Activated effector memory CD4-positive, alpha-beta T cell treated with Interleukin-2 at 50 U/mL for 16 hours (primary cell): ENCODE data around the gene KLHL36.
"Not testable (repeated sequence)": the region's sequence is repeated elsewhere in the genome, so short reads cannot be mapped to it uniquely, and the experiment has no call there.

ENCODE experiments used
- DNase-seq: peaks from one replicate; pipeline ENCODE4 v3.0.0-alpha.2; 2020

The KLHL36 gene

GRCh38 chr16:84673561-84673960 is 25.2 kb downstream of the KLHL36 start:
- DNase-seq, result no peak

- DNase-seq, result no peak
Measured at GRCh38 chr16:84675423-84675822, 27.1 kb downstream of the KLHL36 start.

- no peak for DNase-seq
Measured at GRCh38 chr16:84675884-84676283, 27.6 kb downstream of the KLHL36 start.

DNA sequence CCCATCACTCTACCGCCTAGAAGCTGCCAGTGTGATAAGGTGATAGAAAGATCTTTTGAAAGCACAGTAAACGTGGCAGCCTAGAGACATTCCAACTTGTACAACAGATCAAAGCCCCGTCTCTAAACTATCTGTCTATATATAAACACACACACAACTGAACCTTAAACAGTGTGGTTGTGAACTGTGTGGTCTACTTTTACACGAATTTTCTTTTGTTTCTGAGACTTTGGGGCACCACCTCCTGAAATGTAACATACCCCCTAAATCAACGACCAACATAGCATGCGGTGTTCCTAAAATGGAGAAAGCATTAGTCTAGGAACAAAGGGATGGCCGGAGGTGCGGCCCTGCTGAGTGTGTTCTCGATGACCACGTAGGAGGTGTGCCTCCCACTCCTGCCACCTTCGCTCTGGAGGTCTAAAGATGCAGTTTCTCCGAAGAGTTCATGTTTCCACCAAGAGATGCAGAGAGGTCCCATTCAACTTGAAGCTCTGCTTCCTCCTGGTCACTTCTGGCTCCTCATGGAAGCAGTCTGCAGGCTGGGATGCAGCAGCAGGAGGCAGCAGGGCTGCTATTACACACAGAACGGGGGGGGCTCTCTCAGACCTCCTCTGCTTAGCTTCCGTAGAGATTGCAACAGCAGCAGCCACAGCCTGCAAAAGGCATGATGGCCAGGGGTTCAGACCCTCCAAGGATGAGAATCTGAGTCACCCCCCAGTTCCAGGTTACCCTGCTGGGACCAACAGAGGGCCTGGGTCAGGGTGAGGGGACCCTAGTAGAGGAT is 28.9 kb downstream of the KLHL36 start:
- no peak for DNase-seq

DNA sequence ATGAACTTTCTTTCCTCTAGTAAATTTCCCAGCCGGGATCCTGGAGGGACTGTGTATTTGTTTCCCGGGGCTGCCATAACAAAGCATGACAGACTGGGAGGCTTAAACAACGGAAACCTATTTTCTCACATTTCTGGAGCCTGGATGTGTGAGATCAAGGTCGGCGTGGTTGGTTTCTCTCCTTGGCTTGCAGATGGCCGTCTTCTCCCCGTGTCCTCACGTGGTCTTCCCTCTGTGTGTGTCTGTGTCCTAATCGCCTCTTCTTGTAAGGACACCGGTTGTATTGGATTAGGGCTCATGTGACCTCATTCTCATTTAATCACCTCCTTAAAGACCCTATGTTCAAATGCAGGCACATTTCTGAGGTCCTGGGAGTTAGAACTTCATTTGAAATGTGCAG is 29.5 kb downstream of the KLHL36 start:
- no peak for DNase-seq

DNA sequence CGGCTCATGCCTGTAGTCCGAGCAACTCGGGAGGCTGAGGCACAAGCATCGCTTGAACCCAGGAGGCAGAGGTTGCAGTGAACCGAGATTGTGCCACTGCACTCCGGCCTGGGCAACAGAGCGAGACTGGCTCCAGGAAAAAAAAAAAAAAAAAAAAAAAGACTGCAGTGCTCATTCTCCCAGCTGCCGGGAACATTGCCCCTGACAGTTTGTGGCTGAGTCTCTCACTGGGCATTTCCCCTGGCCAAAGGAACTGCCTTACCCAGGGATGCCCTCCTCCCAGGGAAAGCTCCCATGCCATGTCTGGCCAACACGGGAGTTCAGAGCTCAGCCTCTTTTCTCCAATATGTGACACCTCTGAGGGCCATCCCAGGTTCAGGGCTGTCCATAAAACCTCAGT is 30.2 kb downstream of the KLHL36 start:
- no peak for DNase-seq

DNA sequence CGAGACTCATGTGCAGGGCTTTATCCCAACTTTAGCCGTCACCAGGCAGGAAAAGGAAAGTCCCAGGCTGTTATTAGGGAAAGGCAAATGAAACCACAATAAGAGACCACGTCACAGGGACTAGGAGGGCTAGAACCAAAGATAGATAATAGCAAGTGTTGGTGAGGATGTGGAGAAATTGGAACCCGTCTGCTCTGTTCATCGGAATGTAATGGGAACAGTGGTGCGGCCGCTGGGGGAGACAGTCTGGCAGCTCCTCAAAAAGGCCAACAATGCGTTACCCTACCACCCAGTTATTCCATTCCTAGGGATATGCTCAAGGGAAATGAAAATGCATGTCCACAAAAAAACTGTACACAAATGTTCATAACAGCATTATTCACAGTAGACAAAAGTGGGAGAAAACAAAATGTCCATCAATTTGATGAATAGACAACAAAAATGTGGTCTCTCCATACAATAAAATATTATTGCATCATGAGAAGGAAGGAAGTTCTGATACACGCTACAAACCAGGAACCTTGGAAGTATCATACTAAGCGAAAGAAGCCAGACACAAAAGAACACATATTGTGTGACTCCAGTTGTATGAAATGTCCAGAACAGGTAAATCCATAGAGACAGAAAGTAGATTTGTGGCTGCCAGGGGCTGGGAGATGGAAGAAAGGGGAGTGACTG is 32.0 kb downstream of the KLHL36 start:
- no peak for DNase-seq

GRCh38 chr16:84680843-84681629 is 32.7 kb downstream of the KLHL36 start:
- no peak for DNase-seq

GRCh38 chr16:84683691-84684591 is 35.6 kb downstream of the KLHL36 start:
- DNase-seq, result no peak

DNA sequence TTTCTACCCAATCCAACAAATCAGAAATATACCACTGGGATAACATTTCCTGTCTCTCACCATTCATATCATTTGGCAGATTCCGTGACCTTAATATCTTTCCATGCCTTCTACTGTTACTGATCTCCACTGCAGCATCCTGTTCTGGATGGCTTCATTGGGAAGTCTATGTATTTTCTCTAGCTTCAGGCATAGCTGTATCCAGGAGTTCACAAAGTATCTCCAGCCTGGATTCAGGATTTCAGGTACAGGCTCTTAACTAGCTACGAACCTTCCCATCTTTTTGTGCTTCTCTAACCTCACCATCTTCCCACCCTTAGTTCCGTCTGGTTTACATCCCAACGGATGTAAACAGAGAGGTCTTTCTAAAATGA is 36.3 kb downstream of the KLHL36 start:
- DNase-seq, result no peak

GRCh38 chr16:84685210-84685609 is 36.9 kb downstream of the KLHL36 start:
- no peak for DNase-seq

DNA sequence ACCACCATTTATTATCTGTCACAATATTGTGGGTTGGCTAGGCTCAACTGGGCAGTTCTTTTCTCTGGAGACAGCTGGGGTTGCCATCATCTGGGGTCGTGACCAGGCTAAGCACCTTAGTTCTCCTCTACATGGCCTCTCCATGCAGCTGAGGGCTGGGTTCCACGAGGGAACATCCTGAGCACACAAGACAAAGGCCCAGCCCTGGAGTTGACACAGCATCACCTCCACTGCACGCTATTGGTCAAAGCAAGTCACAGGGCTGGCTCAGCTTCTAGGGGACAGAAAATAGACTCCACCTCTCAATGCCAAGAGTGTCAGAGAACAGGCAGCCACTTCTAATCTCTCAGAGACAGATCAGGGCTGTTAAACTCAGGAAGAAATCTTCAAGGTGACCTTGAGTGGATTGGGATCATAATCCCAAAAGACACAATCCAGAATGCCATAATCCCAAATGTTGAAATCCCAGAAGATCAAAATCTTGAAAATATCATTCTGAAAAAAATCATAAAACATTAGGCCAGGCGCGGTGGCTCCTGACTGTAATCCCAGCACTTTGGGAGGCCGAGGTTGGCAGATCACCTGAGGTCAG is 38.5 kb downstream of the KLHL36 start:
- no peak for DNase-seq

- DNase-seq, result no peak
Measured at GRCh38 chr16:84687715-84688114, 39.4 kb downstream of the KLHL36 start.

DNA sequence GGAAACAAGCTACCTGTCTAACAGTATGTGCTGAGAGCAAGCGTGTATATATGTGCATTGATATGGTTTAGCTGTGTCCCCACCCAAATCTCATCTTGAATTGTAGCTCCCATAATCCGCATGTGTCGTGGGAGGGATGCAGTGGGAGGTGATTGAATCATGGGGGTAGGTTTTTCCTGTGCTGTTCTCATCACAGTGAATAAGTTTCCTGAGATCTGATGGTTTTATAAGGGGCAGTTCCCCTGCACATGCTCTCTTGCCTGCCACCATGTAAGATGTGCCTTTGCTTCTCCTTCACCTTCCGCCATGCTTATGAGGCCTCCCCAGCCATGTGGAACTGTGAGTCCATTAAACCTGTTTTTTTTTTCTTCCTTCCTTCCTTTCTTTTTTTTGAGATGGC is 39.9 kb downstream of the KLHL36 start:
- not testable (repeated sequence) for DNase-seq

DNA sequence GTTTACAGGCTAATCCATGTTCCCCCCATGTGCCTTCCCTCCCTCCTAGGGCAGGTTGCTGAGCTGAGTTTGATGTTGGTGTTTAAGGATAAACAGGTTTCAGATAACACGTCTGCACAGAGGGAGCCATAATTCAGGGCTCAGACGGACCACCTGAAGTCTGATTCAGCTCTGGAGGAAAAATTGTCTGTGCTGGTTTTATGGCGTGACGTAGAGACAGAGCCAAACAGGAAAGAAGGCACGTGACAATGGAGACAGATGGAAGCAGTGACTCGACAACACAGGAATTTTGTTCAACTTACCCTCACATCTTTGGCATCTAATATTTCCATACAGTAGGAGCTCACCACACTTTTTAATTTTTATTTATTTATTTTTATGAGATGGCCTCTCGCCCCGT is 40.8 kb downstream of the KLHL36 start:
- no peak for DNase-seq

GRCh38 chr16:84690088-84690819 is 41.9 kb downstream of the KLHL36 start:
- no peak for DNase-seq

DNA sequence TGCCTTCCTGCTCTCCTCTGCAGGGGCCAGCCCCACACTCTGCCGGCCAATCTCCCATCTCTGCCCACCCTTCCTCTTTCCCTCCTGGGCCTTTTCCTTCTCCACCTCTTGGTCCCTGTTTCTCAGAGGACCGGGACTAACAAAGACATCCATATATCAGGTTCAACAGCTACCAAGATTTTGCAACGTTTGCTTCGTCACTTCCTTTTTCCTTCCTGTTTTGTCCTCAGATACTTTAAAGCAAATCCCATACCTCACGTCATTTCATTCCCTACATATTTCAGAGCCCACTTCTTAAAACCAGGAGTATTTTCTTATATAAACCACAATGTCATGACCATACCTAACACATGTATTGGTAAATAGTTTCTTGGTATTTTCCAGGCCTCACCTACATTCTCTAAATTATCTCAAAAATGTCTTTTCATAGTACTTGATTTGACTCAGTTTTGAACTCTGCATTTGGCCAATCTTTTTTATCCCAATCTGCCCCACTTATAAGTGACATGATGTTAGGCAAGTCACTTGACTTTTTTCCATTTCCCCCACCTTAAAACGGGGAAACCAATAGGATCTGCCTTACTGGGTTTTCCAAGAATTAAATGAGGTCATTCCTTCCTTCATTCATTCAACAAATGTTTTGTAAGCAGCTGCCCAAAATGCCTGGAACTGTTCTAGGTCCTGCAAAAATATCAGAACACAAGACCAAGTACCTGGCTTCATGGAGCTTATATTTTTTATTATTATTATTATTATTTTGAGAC is 44.3 kb downstream of the KLHL36 start:
- no peak for DNase-seq

DNA sequence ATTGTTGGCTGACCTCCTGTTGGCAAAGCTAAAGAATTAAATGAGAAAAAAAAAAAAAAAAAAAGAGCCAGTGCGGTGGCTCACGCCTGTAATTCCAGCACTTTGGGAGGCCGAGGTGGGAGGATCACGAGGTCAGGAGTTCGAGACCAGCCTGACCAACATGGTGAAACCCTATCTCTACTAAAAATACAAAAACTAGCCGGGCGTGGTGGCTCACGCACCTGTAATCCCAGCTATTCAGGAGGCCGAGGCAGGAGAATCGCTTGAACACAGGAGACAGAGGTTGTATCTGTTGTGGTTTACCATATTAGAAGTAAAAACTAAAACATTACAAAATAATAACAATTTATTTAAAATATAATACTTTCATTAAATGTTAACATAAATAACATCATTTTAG is 45.6 kb downstream of the KLHL36 start:
- not testable (repeated sequence) for DNase-seq

- DNase-seq, result no peak
Measured at GRCh38 chr16:84694980-84695379, 46.7 kb downstream of the KLHL36 start.

DNA sequence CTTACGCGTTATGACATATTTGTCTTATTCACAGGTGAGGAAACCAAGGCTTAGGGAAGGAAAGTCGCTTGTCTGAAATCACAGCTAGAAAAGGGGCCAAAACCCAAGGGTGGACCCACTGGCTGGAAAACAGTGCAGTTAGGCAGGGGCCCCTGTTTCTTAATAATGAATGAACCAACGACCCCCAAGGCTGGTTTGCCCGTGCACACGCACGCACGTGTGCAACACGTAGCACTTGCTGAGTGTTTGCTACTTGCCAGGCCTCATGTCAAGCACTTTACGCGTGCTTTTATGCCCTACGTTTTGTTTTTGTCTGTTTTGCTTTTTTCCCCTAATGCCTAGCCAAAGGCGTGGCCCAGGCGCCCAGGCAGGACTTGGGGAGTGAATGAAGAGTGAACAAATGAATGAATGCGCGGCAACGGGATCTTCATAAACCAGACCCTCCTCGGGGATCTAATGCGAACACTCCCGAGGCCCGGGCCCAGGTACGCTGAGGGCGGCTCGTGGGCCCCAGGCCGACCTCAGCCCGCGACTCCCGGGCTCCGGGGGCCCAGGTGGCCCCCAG is 50.9 kb downstream of the KLHL36 start:
- no peak for DNase-seq
